Measurements from ENCODE around the gene FAIM2. TPM values are rescaled to one million over a fixed set of nuclear protein-coding genes. Genes with fewer than 3 reads are reported as not detected.

The FAIM2 gene
- total and polyA plus RNA-seq, 2 experiments from 2014 or later, result 5.0 to 14.0 TPM

DNA sequence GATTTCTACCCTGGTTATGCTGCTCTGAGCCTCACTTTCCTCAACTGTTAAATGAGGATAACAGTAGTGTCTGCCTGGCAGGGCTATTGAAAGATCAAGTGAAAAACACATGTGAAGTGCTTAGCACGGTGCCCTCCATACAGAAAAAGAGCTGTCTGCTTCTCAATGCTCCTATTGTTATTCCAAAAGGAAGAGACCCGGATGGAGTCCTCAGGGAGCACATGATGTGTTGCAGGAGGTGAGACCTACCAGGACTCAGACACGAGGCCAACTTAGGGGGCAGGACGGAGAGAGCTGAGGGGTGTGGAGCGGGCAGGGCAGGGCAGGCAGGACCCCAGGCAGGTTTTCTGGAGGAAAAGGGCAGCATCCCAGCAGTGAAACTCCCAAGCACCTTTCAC is 8.9 kb downstream of the FAIM2 start:
- H3K9me2 ChIP-seq (replicated peaks; ENCODE audit: insufficient read depth), result no peaks in the 10 kb centered on the region
- H2AFZ ChIP-seq, result no peak overlapping the region
- TF ChIP-seq EZH2phosphoT487 (IDR thresholded peaks at IDR 0.05; ENCODE audit: low read depth, severe bottlenecking, unreplicated experiment) (no peak), CTCF (IDR thresholded peaks at IDR 0.05; ENCODE audit: poor library complexity) (no peak), EZH2 (IDR thresholded peaks at IDR 0.05; ENCODE audit: borderline replicate concordance) (no peak)
- H3K79me2 ChIP-seq, result no peaks in the 10 kb centered on the region
- H3K4me3 ChIP-seq, result no peak overlapping the region
- H3K27ac ChIP-seq, result no peak overlapping the region
- H3K4me2 ChIP-seq, result no peak overlapping the region
- DNase-seq (ENCODE audit: low spot score), result no peak
- no peaks in the 10 kb centered on the region for H3K36me3 ChIP-seq (replicated peaks; ENCODE audit: insufficient read depth, low read depth)
- no peaks in the 10 kb centered on the region for H3K4me1 ChIP-seq (ENCODE audit: insufficient read depth)
- 70% methylated on average over 5 of the region's 5 CpGs for WGBS (ENCODE audit: low lambda C conversion rate, missing lambda C conversion rate)
- no peaks in the 10 kb centered on the region for H4K20me1 ChIP-seq (ENCODE audit: insufficient read depth, poor library complexity, severe bottlenecking)
- no peaks in the 10 kb centered on the region for H3K27me3 ChIP-seq
- no peaks in the 10 kb centered on the region for H3K9me3 ChIP-seq (ENCODE audit: low read depth)

GRCh38 chr12:49893753-49894750 is 9.6 kb downstream of the FAIM2 start:
- no peak for TF ChIP-seq EZH2 (IDR thresholded peaks at IDR 0.05; ENCODE audit: borderline replicate concordance)
- TF ChIP-seq CTCF (IDR thresholded peaks at IDR 0.05; ENCODE audit: poor library complexity), result no peak
- H3K4me2 ChIP-seq, result no peak overlapping the region

DNA sequence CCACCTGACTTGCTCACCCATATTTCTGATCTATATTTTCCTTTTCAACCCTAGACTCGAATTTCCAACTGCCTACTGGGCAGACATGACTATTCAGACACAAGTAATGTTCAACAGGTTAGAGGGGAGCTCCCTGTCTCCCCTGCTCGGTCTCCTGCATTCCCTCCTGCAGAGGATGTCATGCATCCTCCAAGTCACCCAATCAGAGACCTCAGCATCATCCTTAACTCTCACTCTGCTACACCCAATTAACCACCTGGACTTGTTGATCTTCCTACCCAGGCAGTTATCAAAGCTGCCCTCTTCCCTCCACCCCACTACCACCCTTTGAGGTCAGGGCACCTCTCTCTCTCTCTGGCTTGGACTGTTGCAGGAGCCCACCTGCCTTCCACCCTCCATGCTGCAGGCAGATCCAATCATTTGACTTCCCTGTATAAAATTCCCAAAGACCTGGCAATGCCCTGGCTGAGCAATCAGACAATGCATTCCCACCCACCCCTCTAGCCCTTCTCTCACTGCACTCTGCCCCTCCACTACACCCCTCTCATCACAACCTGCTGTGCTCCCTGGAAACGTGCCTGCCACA is 10.9 kb downstream of the FAIM2 start:
- WGBS (ENCODE audit: low lambda C conversion rate, missing lambda C conversion rate), result 67% methylated on average over 3 of the region's 3 CpGs
- Histone ChIP-seq H3K4me3 (no peak overlapping the region), H3K4me1 (ENCODE audit: insufficient read depth) (no peaks in the 10 kb centered on the region), H3K36me3 (replicated peaks; ENCODE audit: insufficient read depth, low read depth) (no peaks in the 10 kb centered on the region), H3K9me2 (replicated peaks; ENCODE audit: insufficient read depth) (no peaks in the 10 kb centered on the region), H3K79me2 (no peaks in the 10 kb centered on the region), H3K9me3 (ENCODE audit: low read depth) (no peaks in the 10 kb centered on the region), H4K20me1 (ENCODE audit: insufficient read depth, poor library complexity, severe bottlenecking) (no peaks in the 10 kb centered on the region), H3K4me2 (no peak overlapping the region), H3K27me3 (no peaks in the 10 kb centered on the region), H2AFZ (no peak overlapping the region), H3K27ac (no peak overlapping the region)
- TF ChIP-seq EZH2 (IDR thresholded peaks at IDR 0.05; ENCODE audit: borderline replicate concordance), result no peak
- no peak for TF ChIP-seq CTCF (IDR thresholded peaks at IDR 0.05; ENCODE audit: poor library complexity)
- TF ChIP-seq EZH2phosphoT487 (IDR thresholded peaks at IDR 0.05; ENCODE audit: low read depth, severe bottlenecking, unreplicated experiment), result no peak
- no peak for DNase-seq (ENCODE audit: low spot score)

More at GRCh38 chr12:49893753-49894750, 9.6 kb downstream of the FAIM2 start:
- H3K27ac ChIP-seq, result no peak overlapping the region
- no peaks in the 10 kb centered on the region for H4K20me1 ChIP-seq (ENCODE audit: insufficient read depth, poor library complexity, severe bottlenecking)
- H2AFZ ChIP-seq, result no peak overlapping the region
- H3K27me3 ChIP-seq, result no peaks in the 10 kb centered on the region
- no peaks in the 10 kb centered on the region for H3K9me2 ChIP-seq (replicated peaks; ENCODE audit: insufficient read depth)
- H3K4me3 ChIP-seq, result no peak overlapping the region
- no peaks in the 10 kb centered on the region for H3K9me3 ChIP-seq (ENCODE audit: low read depth)
- peak; percentile 45 for DNase-seq (ENCODE audit: low spot score)
- 92% methylated on average over 10 of the region's 10 CpGs for WGBS (ENCODE audit: low lambda C conversion rate, missing lambda C conversion rate)
- no peaks in the 10 kb centered on the region for H3K36me3 ChIP-seq (replicated peaks; ENCODE audit: insufficient read depth, low read depth)
- H3K79me2 ChIP-seq, result no peaks in the 10 kb centered on the region
- H3K4me1 ChIP-seq (ENCODE audit: insufficient read depth), result no peaks in the 10 kb centered on the region

Data from hepatocyte (in vitro differentiated cells).